ENCODE data around the gene HOXB3. TPM values are rescaled to one million over a fixed set of nuclear protein-coding genes. Genes with fewer than 3 reads are reported as not detected.

HOXB3 gene
- total RNA-seq, 4 donors from 2014 or later, result 3.7 to 14.1 (median 9.4) TPM

- WGBS, 2 donors, result 57 to 78% methylated on average over 3 of the region's 3 CpGs
- TF ChIP-seq EP300 (IDR thresholded peaks at IDR 0.05) (no peak), POLR2A (IDR thresholded peaks at IDR 0.05) (no peak), CTCF (IDR thresholded peaks at IDR 0.05) (no peak)
- no peak for DNase-seq (ENCODE audit: low spot score in 2 of 2)
- Histone ChIP-seq H3K4me1 (peaks cover 0 to 26% (median 2%) of the 10 kb centered on the region in 4 donors), H3K27me3 (peaks cover 0 to 72% of the 10 kb centered on the region in 2 donors), H3K4me3 (no peak overlapping the region), H3K9me3 (no peaks in the 10 kb centered on the region), H3K27ac (no peak overlapping the region), H3K36me3 (no peaks in the 10 kb centered on the region)
Measured at GRCh38 chr17:48549281-48549630, 40.8 kb downstream of the HOXB3 start.

GRCh38 chr17:48548523-48549280, 41.3 kb downstream of the HOXB3 start:
- no peaks in the 10 kb centered on the region for H3K9me3 ChIP-seq
- WGBS, 2 donors, result 52 to 62% methylated on average over 6 of the region's 6 CpGs
- peak overlapping the region in 3 of 4 donors; percentile 28 to 96 (median 89) for H3K27ac ChIP-seq
- peaks cover 0 to 24% (median 2%) of the 10 kb centered on the region in 4 donors for H3K4me1 ChIP-seq
- peaks cover 0 to 71% of the 10 kb centered on the region in 2 donors for H3K27me3 ChIP-seq
- H3K4me3 ChIP-seq, result no peak overlapping the region
- DNase-seq (ENCODE audit: low spot score in 2 of 2), result no peak
- TF ChIP-seq EP300 (IDR thresholded peaks at IDR 0.05), result no peak
- H3K36me3 ChIP-seq, result no peaks in the 10 kb centered on the region

DNA sequence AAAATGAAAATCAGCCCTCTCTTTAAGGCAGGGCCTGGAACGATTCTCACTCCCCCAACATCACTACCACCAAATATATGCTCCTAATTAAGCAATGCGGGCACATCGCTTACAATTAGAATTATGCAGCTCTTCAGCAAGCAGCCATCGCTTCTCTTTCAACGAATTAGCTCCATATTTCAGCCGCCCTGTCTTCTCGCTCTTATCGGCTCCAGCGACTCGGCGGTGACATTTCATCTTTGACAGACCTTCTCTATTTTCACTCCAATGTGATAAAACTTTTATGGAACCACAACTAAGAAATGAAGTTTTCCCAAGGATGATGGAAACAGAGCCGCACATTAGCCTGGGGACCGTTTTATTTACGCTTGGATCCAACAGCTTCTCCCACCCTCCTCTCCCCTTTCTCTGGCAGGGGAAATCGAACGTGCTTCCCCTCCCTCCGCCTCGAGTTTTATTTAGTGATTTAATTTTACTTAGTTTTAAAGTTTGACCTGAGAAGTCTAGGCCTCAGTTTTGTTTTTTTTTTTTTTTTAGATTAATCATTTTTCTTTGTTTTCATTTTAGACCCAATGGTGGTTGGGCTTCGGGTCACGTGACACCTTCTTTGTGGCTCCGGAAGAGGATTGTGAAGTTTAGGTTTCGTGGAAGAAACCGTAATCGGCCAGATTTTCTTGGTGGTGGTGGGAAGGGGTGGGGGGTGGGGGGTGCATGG, 42.1 kb downstream of the HOXB3 start:
- Histone ChIP-seq H3K36me3 (no peaks in the 10 kb centered on the region), H3K9me3 (no peaks in the 10 kb centered on the region), H3K27me3 (peaks cover 0 to 71% of the 10 kb centered on the region in 2 donors), H3K4me1 (peaks cover 0 to 30% (median 2%) of the 10 kb centered on the region in 4 donors), H3K4me3 (peak overlapping the region in 1 of 4 donors; percentile 15), H3K27ac (peak overlapping the region; percentile 47 to 96 (median 90))
- DNase-seq (ENCODE audit: low spot score in 2 of 2), result no peak
- no peak for TF ChIP-seq EP300 (IDR thresholded peaks at IDR 0.05)
- TF ChIP-seq CTCF (IDR thresholded peaks at IDR 0.05), result no peak
- TF ChIP-seq POLR2A (IDR thresholded peaks at IDR 0.05), result no peak
- 35 to 49% methylated on average over 24 of the region's 24 CpGs for WGBS, 2 donors

DNA sequence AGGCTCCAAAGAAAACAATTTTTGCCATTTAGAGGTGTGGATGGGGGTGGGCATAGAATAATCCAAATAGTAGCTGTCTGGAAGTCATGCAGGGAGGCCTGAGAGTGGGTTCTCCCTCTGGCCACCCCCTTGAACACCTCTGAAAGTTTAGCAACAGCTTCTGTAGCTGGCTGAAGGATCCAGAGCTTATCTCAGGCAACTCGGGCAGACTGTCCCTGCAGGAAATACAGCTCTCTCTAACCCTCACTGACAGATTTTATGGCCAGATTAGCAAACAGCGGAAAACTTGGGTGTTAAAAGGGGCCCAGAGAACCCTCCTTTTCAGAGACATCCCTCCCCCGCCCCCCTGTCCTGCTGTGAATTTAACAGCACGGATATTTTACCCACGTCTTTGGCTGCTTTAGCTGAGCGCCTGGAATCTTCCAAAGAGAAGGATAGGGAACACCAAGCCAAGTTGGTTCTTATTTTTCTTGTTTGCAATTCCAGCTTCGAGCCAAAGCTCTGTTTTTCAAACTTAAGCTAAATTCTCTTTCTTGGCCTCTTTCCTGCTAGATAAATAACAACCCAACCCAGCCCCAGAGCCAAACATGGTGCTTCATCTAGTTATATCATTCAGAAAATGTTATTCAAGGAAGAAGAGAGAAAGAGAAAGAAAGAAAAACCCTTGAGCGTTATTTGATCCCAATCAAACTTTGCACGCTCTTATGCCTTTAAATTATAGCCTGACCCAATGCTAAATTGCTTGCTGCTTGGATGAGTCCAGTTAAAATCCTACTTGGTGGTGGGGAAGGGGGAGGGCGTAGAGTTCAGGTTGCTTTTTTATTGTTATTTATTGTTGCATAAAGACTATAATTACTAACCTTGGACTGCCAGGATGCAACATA, 42.9 kb downstream of the HOXB3 start:
- no peak for TF ChIP-seq CTCF (IDR thresholded peaks at IDR 0.05)
- no peak for TF ChIP-seq EP300 (IDR thresholded peaks at IDR 0.05)
- no peak for TF ChIP-seq POLR2A (IDR thresholded peaks at IDR 0.05)
- DNase-seq (ENCODE audit: low spot score in 2 of 2), result no peak
- H3K4me1 ChIP-seq, result peaks cover 0 to 30% (median 2%) of the 10 kb centered on the region in 4 donors

DNA sequence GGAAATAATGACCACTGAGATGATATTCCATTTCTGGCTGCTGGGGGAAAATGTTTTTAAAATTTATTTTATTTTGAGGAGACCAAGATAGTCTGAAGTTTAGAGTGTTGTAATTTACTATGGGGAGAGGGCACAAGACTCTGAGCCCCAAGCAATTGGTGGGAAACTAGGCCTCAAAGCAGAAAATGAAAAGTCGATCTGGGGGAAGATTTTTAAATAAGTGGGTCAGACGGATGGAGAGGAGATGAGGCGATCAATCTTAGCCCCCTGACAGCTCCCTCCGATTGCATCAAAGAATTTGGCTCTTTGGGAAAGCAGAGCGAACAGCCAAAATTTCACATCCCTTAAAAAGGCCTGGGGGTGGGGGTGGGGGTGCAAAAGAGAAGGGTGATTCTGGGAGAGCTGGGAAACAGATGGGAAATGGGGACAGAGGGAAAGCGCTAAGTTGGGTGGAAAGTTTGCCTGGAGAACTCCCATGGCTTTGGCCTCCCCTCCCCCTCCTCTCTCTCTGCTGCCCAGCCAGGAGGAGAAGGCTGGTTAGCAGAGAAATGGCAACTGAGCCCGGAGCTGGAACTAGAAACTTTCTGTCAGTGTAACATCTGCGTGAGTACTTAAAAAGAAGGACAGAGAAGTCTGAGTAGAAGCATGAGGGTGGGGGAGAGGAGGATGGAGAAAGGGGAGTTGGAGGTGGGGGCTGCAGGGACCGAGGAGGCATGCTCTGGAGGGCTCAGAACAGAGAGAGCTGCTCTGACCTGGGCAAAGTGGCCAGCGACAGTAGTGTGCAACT, 43.7 kb downstream of the HOXB3 start:
- TF ChIP-seq CTCF (IDR thresholded peaks at IDR 0.05) (no peak), POLR2A (IDR thresholded peaks at IDR 0.05) (no peak), EP300 (IDR thresholded peaks at IDR 0.05) (no peak)
- peaks cover 0 to 31% (median 2%) of the 10 kb centered on the region in 4 donors for H3K4me1 ChIP-seq
- peak overlapping the region; percentile 47 to 96 (median 90) for H3K27ac ChIP-seq
- no peak overlapping the region for H3K4me3 ChIP-seq
- 43 to 47% methylated on average over 10 of the region's 10 CpGs for WGBS, 2 donors
- no peak for DNase-seq (ENCODE audit: low spot score in 2 of 2)
- peaks cover 0 to 71% of the 10 kb centered on the region in 2 donors for H3K27me3 ChIP-seq
- H3K9me3 ChIP-seq, result no peaks in the 10 kb centered on the region
- H3K36me3 ChIP-seq, result no peaks in the 10 kb centered on the region

More for the DNA sequence above, 42.9 kb downstream of the HOXB3 start:
- Histone ChIP-seq H3K27ac (peak overlapping the region; percentile 47 to 96 (median 90)), H3K36me3 (no peaks in the 10 kb centered on the region), H3K4me3 (peak overlapping the region in 1 of 4 donors; percentile 15), H3K27me3 (peaks cover 0 to 73% of the 10 kb centered on the region in 2 donors), H3K9me3 (no peaks in the 10 kb centered on the region)
- WGBS, 2 donors, result 19 to 33% methylated on average over 10 of the region's 10 CpGs
